ENCODE results near the gene SERTAD3.

The SERTAD3 gene

DNA sequence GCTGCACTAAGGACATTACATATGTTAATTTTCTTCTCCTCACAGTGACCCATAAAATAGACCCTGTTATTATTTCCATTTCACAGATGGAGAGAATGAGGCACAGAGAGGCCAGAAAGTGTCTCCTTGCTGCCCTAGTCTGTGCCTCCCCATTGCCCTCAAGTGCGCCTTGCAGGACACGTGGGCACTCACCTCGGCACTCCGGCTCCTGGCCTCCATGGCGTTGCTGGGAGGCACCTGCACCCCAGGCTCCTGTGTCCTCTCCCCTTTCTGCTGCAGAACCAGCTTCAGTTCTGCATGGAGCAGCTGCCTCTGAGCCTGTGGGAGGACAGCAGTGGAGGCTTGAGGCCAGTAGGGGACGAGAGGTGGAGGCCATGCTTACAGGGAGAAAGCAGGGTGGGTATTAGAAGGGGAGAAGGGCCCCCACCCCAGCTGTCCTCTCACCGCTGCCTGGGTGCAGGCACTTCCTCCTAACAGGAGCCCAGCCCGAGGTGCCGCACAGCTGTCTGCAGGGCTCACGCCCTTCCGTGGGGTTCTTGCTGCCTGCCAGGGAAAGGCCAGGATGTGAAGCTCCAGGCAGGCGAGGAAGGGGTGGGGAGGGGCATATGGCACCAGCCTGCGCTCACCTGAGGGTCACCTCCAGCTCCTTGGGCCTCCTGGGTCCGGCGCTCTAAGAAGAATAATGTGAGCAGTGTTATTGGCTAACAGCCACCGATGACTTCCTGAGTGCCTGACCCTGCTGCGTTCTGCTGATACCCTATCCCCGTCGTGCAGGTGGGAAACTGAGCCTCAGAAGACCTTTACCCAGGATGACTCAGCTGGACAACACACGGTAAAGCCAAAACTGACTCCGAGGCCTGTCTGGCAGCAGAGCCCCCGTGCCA, 36.2 kb downstream of the SERTAD3 start:
- no peak for DNase-seq

DNA sequence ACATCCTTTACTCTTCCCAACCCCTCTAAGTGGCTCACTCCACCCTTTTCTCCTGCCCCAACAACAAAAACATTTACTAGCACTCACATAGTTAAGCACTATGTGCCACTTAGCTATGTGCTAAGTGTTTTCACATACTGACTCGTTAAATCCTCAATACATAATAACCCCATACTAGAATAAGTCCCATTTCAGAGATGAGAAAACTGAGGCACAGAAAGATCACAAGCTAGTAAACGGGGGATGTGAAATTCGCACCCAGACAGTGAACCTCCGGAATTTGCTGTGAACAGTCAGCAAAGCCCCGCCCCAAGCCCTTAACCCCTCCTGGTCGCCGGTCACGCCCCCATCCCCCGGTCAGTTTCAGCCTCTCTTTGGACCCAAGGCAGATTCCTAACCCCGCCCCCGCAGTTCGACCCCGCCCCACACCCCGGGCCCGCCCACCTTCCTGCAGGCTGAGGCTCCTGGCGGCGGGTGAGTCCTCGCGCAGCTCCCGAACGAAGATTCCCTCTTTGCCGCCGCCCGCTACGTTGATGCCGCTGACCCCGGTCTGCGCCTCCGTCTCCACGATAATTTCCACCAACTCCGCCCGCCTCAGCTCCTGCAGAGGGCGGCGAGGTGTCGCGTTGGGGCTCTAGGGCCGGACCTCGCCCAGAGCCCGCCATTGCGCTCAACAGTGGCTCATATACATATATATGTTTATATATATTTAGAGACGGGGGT, 40.7 kb downstream of the SERTAD3 start:
- peak; percentile 51 for DNase-seq

DNA sequence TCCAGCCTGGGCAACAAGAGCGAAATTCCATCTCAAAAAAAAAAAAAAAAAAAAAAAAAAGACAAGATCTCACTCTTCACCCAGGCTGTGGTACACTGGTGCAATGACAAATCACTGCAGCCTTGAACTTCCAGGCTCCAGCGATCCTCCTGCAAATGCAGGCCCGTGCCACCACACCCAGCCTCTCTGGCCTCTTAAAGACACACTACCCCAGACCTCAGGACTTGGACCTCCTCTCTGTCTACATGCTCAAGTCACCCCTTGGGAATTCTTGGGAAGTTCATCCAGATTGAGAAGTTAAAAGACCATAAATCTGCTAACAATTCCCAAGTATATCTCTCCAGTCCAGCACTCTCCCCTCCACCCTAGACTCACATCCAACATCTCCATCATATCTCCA, 43.6 kb downstream of the SERTAD3 start:
- no peak for DNase-seq

DNA sequence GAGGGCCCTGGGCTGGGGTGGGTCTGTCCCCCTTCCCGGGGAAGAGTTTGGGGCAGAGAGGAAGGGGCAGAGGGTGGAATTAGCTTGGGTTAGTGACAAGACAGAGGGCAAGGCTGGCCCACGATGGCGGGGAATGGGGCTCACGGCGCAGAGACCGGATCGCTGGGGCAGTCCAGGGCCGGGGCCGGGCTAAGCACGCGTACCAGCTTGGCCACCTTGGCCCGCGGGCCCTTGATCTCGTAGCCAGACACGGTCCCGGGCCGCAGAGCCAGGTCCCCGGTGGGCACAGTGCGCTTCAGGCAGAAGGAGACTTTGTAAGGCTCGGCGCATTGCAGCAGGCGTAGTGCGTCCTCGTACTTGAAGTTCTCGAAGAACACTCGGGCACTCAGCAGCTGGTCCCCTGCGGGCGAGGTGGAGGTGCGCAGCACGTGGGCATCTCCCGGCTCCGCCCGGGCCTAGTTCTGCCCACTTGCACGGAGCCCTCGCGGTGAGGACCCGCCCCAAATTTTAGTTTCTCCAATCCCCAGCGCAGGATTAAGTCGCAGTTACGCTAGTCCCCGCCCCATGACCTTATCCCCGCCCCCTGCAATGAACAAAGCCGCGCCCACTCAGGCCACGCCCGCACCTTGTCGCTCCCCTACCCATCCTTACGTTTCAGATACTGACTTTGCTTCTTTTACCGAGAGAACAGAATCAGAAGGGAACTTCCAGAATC, 45.6 kb downstream of the SERTAD3 start:
- peak; percentile 47 for DNase-seq

DNA sequence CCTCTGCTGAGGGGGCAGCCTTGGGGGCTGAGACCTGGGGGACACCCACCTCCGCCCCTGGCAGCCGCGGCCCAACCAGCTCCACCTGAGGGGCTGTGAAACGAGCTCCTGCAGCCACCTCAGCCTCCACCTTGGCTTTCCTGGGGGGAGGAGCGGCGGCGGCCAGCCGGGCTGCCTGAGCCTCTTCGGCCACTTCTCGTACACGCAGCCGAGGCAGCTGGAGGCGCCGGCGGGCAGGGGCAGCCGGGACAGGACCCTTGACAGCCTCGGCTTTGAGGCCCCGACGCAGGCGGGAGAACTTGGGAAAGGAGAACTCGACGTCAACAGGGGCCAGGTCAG, 46.6 kb downstream of the SERTAD3 start:
- DNase-seq = no peak

DNA sequence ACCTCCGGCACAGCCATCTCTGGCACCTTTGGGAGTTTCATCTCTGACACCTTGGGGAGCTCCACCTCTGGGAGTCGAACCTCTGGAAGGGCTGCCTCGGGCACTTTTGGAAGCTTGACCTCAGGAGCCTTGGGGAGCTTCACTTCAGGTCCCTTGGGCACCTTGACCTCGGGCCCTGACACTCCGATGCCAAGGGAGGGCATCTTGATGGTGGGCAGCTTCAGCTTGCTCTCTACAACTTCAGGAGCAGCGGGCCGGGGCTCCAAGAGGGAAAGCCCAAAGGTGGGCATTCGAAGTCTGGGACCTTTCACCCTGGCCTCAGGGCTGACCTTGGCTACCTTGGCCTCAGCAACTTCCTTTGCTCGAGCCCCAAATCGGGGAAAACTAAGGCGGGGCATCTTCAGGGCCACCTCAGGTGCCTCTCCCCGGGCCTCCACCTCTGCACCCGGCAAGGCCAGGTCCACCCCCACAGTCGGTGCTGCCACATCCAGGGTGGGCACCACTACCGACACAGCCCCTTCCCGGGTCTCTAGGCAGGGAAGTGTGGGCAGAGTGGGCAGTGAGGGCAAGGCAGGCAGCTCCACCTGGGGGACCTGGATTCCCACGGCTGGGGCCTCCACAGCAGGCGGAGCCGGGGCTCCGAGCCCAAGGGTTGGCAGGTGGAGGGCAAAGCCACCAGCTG, 47.1 kb downstream of the SERTAD3 start:
- no peak for DNase-seq

DNA sequence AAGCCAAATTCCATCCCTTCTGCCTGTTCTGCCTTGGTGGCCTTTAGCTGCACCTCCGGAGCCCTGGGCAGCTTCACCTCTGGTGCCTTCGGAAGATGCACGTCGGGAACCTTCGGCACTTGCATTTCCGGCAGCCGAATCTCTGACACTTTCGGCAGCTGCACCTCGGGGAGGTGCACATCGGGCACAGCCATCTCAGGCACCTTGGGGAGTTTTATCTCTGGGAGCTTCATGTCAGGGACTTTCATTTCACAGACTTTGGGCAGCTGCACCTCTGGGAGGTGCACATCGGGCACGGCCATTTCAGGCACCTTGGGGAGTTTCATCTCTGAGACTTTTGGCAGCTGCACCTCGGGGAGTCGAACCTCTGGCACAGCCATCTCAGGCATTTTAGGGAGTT, 48.2 kb downstream of the SERTAD3 start:
- no peak for DNase-seq

DNA sequence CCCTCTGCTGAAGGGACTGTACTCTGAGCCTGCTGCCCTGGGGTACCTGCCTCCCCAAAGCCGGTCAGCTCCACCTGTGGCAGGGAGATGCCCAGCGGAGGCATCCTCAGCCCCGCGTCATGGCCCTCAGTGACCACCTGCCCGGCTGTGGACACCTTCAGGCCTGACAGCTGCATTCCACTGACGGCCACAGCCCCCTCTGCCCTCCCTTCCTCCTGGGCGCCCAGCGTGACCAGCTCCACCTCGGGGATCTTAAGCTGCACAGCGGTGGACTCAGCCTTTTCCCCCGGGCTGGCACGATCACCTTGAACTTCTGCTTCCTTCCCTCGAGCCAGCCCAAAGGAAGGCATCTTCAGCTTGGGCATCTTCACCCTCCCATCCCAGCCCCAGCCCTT, 49.3 kb downstream of the SERTAD3 start:
- no peak for DNase-seq

DNA sequence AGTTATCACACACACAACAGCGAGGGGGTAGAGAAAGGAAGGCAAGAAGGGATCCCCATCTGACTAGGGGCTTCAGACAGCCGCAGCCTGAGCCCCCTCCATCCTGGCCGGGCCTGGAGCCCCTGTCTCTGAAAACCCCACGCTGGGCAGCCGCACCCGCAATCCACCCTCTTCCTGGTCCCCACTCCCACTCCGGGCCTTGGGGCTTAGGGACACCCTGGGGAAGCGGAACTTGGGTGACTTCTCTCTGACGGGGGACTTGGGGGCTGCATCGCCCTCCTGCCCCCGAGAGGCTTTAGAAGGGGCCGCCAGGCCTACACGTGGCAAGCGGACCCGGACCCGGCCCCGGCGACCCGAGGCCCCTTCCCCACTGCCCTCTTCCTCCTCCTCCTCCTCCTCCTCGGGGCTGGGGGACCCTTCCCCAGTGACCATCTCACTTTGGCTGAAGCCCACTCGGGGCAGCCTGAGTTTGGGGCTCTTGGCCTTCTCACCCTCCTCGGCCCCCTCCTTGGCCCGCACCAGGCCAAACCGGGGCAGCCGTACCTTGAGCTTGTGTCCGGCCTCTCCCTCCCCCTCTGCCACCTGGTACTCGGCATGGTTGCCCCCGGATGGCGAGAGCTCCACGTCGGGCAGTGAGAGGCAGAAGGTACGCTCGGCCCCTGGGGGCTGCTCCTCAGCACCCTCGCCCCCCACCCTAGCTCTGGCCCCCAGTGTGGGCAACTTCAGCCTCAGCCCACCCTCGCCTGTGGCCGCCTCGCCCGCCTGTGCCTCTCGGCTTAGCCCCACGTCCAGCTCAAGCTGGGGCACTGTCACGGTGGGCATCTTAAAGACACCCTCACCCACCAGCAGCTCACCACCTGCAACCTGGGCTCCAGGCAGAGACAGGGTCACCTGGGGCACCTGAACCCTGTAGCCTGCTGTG, 50.0 kb downstream of the SERTAD3 start:
- DNase-seq = no peak

DNA sequence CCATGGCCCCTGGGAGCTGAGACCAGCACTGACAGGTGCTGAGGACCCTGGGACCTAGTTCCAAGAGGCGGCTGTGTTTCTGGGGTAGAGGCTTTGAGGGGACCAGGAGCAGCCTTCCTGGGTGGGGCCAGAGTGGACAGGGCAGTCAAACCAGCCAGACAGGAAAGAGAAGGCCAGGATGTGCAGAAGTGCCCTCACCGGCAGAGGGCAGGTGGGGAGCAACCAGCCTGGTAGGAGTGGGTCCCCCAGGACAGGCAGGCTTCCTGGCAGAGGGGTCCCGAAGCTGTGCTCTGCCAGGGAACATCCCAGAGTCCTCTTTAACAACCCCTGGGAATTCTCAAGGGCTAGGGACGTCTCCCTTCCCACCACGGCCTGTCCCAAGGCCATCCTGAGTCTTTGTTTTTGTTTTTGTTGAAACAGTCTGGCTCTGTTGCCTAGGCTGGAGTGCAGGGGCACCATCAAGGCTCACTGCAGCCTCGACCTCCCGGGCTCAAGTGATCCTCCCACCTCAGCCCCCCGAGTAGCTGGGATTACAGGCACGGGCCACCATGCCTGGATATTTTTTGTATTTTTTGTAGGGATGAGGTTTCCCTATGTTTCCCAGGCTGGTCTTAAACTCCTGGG, 51.1 kb downstream of the SERTAD3 start:
- no peak for DNase-seq

DNA sequence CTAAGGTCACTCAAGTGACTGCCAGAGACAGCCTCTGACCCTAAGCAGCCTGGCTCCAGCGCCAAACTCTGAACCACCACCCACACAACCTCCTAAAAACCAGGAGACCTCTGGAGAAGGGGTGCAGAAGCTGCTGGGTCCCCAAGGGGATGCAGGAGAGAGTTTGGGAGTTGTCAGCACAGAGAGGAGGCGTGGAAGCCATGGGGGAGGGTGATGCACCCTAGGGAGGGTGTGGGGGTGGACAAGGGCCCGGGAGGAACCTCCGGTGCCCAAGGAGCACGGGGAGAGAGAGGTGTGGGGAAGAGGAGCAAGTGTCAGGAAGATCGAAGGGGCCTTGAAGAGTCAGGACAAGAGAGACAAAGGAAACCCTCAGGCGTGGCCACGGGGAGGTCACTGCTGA, 52.0 kb downstream of the SERTAD3 start:
- no peak for DNase-seq
